Motor neuron (in vitro differentiated cells): Measurements from ENCODE around the gene SIX4. TPM values are rescaled to one million over a fixed set of nuclear protein-coding genes. Genes with fewer than 3 reads are reported as not detected.
A peak's percentile ranks its signal among the peaks of the same experiment; 100 is the strongest.

Source experiments
- ATAC-seq, 8 experiments: fragments of 200-7000 bp; cut with Tn5 transposase; replicated peaks in 6 of 8; 2 replicates each; pipeline ENCODE4 v1.8.0; 2021; ENCODE audit warnings: mild to moderate bottlenecking in 8 of 8, moderate library complexity in 8 of 8
- H3K27ac ChIP-seq, 2 donors: fragments of 250-450 bp; sonication (Bioruptor Pico); 2 replicates each; pipeline ENCODE4 v1.9.0; 2021; ENCODE audit warnings: antibody characterized with exemption in 2 of 2, mild to moderate bottlenecking in 2 of 2, moderate library complexity in 1 of 2
- H3K4me1 ChIP-seq, 2 donors: fragments of 250-450 bp; sonication (Bioruptor Pico); replicated peaks in 1 of 2; 2 replicates each; pipeline ENCODE4 v1.6.1; 2021; ENCODE audit warnings: antibody characterized with exemption in 2 of 2, mild to moderate bottlenecking in 2 of 2, moderate library complexity in 1 of 2
- H3K4me3 ChIP-seq, 5 donors: fragments of 250-450 bp; sonication (Bioruptor Pico); 2 replicates each; pipeline ENCODE4 v1.9.0; 2021; ENCODE audit warnings: antibody characterized with exemption in 5 of 5, mild to moderate bottlenecking in 5 of 5, moderate library complexity in 4 of 5
- WGBS, 10 experiments: fragments of 450-650 bp; shearing (Covaris generic); methylation state at CpG; one replicate each; pipeline ENCODE4 v1.0.0; 2022; 5-methylcytosine and 5-hydroxymethylcytosine counted together
- in situ Hi-C, 9 experiments: fragments of 400-800 bp; cut with MboI; loops; one replicate each; pipeline ENCODE4 v1.15.0; 2021; ENCODE audit warnings: low sequenced_read_pairs in 9 of 9, low pct_unique_long_range_greater_than_20kb in 2 of 9; ENCODE audit not compliant: unreplicated experiment in 9 of 9
- total RNA-seq, 8 experiments: library from RNA; unstranded; fragments of 300-600 nt; gene quantifications; 2 replicates each; pipeline versions ENCODE4 v1.2.3 to v1.2.4, GENCODE V29; 2022

The SIX4 gene
- total RNA-seq, 8 experiments from 2014 or later = 1.6 to 13.7 (median 5.4) TPM

- WGBS, 10 experiments = 71 to 100% (median 90%) methylated on average over 2 to 6 of the region's 6 CpGs; no CpG with 5 or more reads in 2 of the 10 experiments
- peak in 1 of 8 experiments; percentile 15 for ATAC-seq
- H3K4me1 ChIP-seq = no peaks in the 10 kb centered on the region
- in situ Hi-C loops = no loop called here
- H3K27ac ChIP-seq = no peak overlapping the region
- H3K4me3 ChIP-seq = no peak overlapping the region
Measured at GRCh38 chr14:60713513-60713912, 10.6 kb downstream of the SIX4 start.

- no peak overlapping the region for H3K27ac ChIP-seq
- H3K4me1 ChIP-seq = no peaks in the 10 kb centered on the region
- in situ Hi-C loops = no loop called here
- H3K4me3 ChIP-seq = no peak overlapping the region
- peak in 3 of 8 experiments; percentile 56 to 94 (median 92) for ATAC-seq
Measured at GRCh38 chr14:60710494-60710893, 13.7 kb downstream of the SIX4 start.

DNA sequence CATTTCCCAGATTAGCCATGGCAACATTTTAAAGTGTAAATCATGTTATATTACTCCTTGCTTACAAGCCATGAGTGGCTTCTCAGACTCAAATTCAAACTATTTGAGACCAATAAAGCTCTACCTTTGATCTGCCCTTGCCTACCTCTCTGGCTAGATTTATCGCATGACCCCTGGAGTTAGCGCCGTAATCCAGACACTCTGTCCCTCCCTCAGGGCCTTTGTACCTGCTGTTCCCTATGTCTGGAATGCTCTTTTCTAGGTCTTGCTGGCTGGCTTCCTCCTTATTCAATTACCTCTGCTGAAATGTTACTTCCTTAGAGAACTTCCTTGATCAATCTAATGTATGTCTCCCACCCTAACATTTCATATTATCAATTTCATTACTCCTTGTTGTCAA is 16.3 kb downstream of the SIX4 start:
- Histone ChIP-seq H3K27ac (no peak overlapping the region), H3K4me3 (no peak overlapping the region), H3K4me1 (no peaks in the 10 kb centered on the region)
- in situ Hi-C loops = no loop called here
- 80 to 100% (median 100%) methylated on average over 2 to 3 of the region's 3 CpGs; no CpG with 5 or more reads in 6 of the 10 experiments for WGBS, 10 experiments
- ATAC-seq = no peak

DNA sequence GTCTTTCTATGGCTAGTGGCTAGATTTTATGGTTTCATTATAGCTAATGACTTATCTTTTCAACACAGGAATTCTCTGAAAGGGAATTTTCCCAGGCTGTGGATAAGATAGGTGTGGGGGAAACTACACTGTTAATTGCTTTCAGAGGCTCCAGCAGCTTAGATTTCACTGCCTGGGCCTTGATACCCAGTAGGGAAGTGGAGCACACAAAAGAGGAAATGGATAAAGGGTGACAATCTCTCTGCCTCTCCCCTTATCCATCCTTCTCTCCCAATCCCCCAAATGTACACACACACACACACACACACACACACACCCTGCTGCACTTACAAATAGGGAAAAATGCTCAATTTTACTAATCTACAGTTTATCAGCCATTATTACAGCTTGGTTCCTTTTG is 19.1 kb downstream of the SIX4 start:
- no peak for ATAC-seq
- no peak overlapping the region for H3K27ac ChIP-seq
- H3K4me3 ChIP-seq = no peak overlapping the region
- no peaks in the 10 kb centered on the region for H3K4me1 ChIP-seq
- in situ Hi-C loops = no loop called here

DNA sequence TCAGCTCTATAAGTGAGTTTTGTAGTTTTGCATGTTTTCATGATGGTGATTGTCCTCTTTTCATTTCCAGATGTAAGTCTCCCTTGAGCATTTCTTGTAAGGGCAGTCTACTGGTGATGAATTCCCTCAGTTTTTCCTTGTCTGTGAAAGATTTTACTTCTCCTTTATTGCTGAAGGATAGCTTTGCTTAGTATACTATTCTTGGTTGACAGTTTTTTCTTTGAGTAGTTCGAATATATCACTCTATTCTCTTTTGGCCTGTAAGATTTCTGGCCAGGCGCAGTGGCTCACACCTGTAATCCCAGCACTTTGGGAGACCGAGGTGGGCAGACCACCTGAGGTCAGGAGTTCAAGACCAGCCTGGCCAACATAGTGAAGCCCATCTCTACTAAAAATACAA is 23.6 kb downstream of the SIX4 start:
- no peak overlapping the region for H3K27ac ChIP-seq
- 10 to 100% (median 55%) methylated on average over 1 to 3 of the region's 3 CpGs; no CpG with 5 or more reads in 3 of the 10 experiments for WGBS, 10 experiments
- in situ Hi-C loops = no loop called here
- ATAC-seq = no peak
- no peak overlapping the region for H3K4me3 ChIP-seq
- H3K4me1 ChIP-seq = no peaks in the 10 kb centered on the region

DNA sequence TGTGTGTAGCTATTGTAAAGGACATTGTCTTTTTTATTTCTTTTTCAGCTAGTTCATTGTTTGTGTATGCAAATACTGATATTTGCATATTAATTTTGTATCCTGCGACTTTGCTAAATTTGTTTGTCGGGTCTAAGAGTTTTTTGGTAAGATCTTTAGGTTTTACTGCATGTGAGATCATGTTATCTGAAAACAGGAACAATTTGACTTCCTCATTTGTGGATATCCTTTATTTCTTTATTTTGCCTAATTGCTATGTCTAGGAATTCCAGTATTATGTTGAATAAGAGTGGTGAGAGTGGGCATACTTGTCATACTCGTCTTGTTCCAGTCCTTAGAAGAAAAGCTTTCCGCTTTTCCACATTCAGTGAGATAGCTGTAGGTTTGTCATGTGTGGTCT is 28.8 kb downstream of the SIX4 start:
- Histone ChIP-seq H3K27ac (no peak overlapping the region), H3K4me3 (no peak overlapping the region), H3K4me1 (no peaks in the 10 kb centered on the region)
- 40 to 85% (median 71%) methylated on average over 1 to 4 of the region's 4 CpGs; no CpG with 5 or more reads in 2 of the 10 experiments for WGBS, 10 experiments
- no peak for ATAC-seq
- in situ Hi-C loops = no loop called here

DNA sequence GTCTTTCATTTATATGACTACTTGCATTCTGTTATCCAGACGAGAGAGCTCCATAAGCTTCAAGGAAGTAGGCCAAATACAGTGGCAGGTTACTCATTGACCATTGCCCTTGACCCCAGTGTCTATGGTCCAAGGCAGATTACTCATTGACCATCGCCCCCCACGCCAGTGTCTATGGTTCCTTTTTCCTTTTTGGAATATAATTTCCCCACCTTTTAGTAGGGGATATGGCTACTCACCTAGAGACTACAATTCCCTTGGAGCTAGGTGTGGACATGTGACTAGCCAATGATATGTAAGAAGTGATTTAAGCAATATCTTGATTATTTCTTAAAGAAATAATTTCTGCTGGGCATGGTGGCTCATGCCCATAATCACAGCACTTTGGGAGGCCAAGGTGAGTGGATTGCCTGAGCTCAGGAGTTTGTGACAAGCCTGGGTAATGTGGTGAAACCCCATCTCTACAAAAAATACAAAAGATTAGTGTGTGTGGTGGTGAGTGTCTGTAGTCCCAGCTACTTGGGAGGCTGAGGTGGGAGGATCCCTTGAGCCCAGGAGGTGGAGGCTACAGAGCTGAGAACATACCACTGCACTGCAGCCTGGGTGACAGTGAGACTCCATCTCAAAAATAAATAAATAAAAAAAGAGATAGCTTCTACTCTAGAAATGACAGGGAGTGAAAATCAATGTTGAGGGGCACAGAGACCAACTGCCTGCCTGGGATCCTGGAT is 32.6 kb downstream of the SIX4 start:
- Histone ChIP-seq H3K4me1 (no peaks in the 10 kb centered on the region), H3K4me3 (no peak overlapping the region), H3K27ac (no peak overlapping the region)
- in situ Hi-C loops = no loop called here
- 30 to 89% (median 67%) methylated on average over 1 to 3 of the region's 3 CpGs; no CpG with 5 or more reads in 2 of the 10 experiments for WGBS, 10 experiments
- no peak for ATAC-seq

DNA sequence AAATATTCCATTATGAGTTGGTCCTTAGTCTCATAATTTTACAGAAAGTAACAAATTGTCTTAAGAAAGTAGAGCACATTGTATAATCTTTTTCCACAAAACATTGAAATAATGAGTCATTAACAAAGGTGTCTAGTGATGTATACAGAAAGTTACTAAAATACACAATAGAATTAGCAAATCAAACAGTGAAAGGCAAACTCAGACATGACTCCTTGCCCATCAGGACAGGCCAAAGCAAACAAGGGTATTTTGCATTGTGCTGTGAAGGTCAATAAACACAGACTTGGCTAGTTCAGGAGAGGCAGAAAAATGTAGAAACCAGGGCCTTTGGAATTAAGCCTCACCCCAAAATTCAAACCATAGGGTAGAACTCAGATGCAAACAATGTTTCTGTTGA is 37.3 kb downstream of the SIX4 start:
- in situ Hi-C loops = no loop called here
- ATAC-seq = peak in 1 of 8 experiments; percentile 23
- no peak overlapping the region for H3K4me3 ChIP-seq
- no peaks in the 10 kb centered on the region for H3K4me1 ChIP-seq
- no peak overlapping the region for H3K27ac ChIP-seq

- Histone ChIP-seq H3K4me1 (no peaks in the 10 kb centered on the region), H3K27ac (no peak overlapping the region), H3K4me3 (no peak overlapping the region)
- WGBS, 10 experiments = 40 to 100% (median 85%) methylated on average over 1 of the region's 2 CpGs; no CpG with 5 or more reads in 6 of the 10 experiments
- in situ Hi-C loops = no loop called here
- ATAC-seq = no peak
Measured at GRCh38 chr14:60684203-60684602, 39.9 kb downstream of the SIX4 start.

- no peak overlapping the region for H3K4me3 ChIP-seq
- in situ Hi-C loops = no loop called here
- H3K27ac ChIP-seq = no peak overlapping the region
- no peak for ATAC-seq
- no peaks in the 10 kb centered on the region for H3K4me1 ChIP-seq
Measured at GRCh38 chr14:60681271-60681670, 42.9 kb downstream of the SIX4 start.

DNA sequence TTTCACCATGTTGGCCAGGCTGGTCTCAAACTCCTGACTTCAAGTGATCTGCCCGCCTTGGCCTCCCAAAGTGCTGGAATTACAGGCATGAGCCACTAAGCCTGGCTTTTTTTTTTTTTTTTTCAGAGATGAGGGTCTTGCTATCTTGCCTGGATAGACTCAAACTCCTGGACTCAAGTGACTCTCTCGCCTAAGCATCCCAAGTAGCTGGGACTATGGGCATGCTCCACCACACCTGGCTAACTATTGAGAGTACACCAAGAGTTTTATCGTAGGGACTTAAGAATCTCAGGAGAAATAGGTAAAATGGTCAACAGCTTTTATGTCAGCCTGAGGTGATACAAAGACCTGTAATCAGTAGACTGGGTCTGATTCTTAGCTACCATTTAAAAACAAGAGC is 43.6 kb downstream of the SIX4 start:
- in situ Hi-C loops = no loop called here
- Histone ChIP-seq H3K27ac (no peak overlapping the region), H3K4me1 (no peaks in the 10 kb centered on the region), H3K4me3 (no peak overlapping the region)
- 50 to 100% (median 100%) methylated on average over 1 to 3 of the region's 3 CpGs for WGBS, 10 experiments
- no peak for ATAC-seq

DNA sequence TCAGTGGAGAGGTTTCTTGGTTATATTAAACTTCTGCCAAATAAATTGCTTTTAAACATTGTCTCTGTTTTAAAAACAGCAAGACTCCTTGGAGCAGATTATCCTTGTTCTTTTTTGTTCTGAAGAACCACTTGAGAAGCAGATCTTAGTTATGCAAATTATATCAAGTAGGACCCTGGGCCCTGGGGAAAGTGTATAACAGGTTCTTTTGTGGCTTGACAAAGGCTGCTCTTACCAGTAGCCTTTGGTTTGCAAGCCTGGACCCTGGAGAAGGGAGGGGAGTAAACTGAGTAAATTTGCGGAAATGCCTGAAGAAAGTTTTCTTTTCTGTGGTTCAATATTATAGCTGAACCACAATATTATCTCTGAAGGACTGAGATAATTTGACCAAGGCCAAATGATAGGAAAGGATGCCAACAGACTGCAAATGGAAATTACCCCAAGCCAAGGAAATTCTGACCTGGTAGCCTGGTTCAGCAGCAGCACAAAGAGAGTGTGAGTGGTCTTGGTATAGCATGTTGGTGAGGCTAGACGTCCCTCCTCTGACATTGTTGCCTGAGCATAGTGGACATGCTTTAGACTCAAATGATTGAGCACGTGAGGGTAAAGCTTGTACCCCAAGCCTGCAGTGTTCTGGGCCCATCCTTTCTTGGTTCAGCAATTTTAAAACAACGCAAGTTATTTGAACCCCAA is 44.4 kb downstream of the SIX4 start:
- no peaks in the 10 kb centered on the region for H3K4me1 ChIP-seq
- ATAC-seq = no peak
- H3K27ac ChIP-seq = no peak overlapping the region
- 55 to 100% (median 68%) methylated on average over 2 to 4 of the region's 4 CpGs for WGBS, 10 experiments
- H3K4me3 ChIP-seq = no peak overlapping the region
- in situ Hi-C loops = no loop called here

DNA sequence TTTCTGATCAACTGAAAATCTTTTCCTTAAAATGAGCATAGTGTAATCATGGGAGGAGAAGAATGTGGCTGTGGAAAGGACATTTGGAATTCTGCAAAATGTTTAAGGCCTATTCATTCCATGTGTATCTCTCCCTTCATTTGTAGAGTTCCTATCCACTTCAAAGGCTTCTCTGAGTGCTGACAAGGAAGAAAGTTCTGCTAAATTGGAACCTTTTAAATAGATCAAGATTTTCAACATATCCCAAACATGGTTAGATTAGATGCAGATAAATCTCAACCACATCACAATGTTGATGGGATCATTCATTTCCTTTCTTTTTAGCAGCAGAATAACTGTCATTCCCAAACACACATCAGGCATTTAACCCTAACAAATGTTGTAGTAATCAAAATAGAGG is 46.5 kb downstream of the SIX4 start:
- no peaks in the 10 kb centered on the region for H3K4me1 ChIP-seq
- no peak overlapping the region for H3K27ac ChIP-seq
- no peak for ATAC-seq
- H3K4me3 ChIP-seq = no peak overlapping the region
- in situ Hi-C loops = no loop called here

DNA sequence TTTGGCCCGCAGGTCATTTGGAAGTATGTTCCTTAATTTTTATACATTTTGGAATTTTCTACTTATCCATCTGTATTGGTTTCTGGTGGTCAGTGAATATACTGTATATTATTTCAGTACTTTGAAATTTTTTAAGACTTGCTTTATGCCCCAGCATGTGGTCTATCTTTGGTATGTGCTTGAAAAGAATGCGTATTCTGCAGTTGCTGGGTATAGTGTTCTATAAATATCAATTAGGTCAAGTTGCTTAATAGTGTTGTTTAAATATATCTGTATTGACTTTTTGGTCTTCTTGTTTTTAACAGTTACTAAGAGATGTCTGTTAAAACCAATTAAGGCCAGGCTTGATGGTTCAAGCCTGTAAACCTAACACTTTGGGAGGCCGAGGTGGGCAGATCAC is 53.2 kb downstream of the SIX4 start:
- H3K27ac ChIP-seq = no peak overlapping the region
- in situ Hi-C loops = no loop called here
- WGBS, 10 experiments = 63 to 100% (median 99%) methylated on average over 1 to 3 of the region's 3 CpGs
- no peak overlapping the region for H3K4me3 ChIP-seq
- no peak for ATAC-seq
- no peaks in the 10 kb centered on the region for H3K4me1 ChIP-seq
